Measurements from ENCODE around the gene FNDC3B. TPM values are rescaled to one million over a fixed set of nuclear protein-coding genes. Genes with fewer than 3 reads are reported as not detected.

FNDC3B gene
- total and polyA plus RNA-seq, 2 donors (not counting 3 experiments of a cell fraction or from before 2014, with no cell fraction given): 91.6 to 295 TPM

DNA sequence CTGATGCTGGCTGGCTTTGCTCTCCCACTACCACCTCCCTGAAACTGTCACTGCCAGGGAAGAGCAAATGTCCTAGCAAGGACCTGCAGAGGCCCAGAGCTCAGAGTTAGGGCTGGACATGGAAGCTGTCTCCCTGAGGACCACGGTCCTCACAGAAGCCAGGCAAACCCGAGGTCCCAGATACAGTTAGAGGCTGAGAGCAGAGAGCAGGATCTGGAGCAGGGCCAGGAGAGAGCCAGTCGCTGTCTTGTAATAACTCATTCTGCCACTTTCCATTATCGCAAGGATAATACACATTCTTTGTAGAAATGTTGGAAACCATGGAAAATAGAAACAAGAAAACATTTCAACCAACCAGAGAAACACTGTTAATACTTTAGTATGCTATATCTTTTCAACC lies 398.8 kb downstream of the FNDC3B start:
- intact Hi-C loops (cut with micrococcal nuclease): no loop called here
- Histone ChIP-seq H2AFZ (ENCODE audit: low read depth, low read length) (no peak overlapping the region), H3K9ac (replicated peaks; ENCODE audit: extremely low read depth, insufficient read depth, low read length) (no peak overlapping the region), H3K36me3 (ENCODE audit: control insufficient read depth in 2 of 2, extremely low read depth in 1 of 2, insufficient read depth in 2 of 2, low read length in 2 of 2) (no peaks in the 10 kb centered on the region), H3K9me3 (replicated peaks; ENCODE audit: control insufficient read depth, insufficient read depth, low read length) (no peaks in the 10 kb centered on the region), H3K9me1 (replicated peaks; ENCODE audit: control insufficient read depth, extremely low read depth, insufficient read depth, low read length) (no peaks in the 10 kb centered on the region), H3K4me1 (ENCODE audit: control insufficient read depth, extremely low read depth, insufficient read depth, low read length) (no peaks in the 10 kb centered on the region), H3K27ac (ENCODE audit: insufficient read depth, low read depth, low read length) (no peak overlapping the region), H3K79me2 (ENCODE audit: control insufficient read depth, insufficient read depth, low read length) (no peaks in the 10 kb centered on the region), H3K27me3 (ENCODE audit: control insufficient read depth in 2 of 2, insufficient read depth in 2 of 2, low read length in 2 of 2) (peaks cover 10 to 12% of the 10 kb centered on the region in 2 experiments), H4K20me1 (replicated peaks; ENCODE audit: control insufficient read depth, extremely low read depth, insufficient read depth, low read length) (no peaks in the 10 kb centered on the region), H3K4me3 (replicated peaks in 1 of 3; ENCODE audit: insufficient read depth in 1 of 3, low read depth in 1 of 3, low read length in 3 of 3) (no peak overlapping the region), H3K4me2 (ENCODE audit: insufficient read depth, low read length) (no peak overlapping the region)
- TF ChIP-seq POLR2A (IDR thresholded peaks at IDR 0.05; ENCODE audit: low read depth, low read length) (no peak), MAX (IDR thresholded peaks at IDR 0.05; ENCODE audit: insufficient read depth, insufficient read length) (no peak), GATA2 (IDR thresholded peaks at IDR 0.05; ENCODE audit: insufficient read depth, insufficient read length, low read depth, low read length) (no peak), POLR2AphosphoS5 (IDR thresholded peaks at IDR 0.05; ENCODE audit: insufficient read depth, low read depth, low read length) (no peak), FOS (IDR thresholded peaks at IDR 0.05; ENCODE audit: borderline replicate concordance, insufficient read depth, low read length) (no peak), JUN (IDR thresholded peaks at IDR 0.05; ENCODE audit: borderline replicate concordance, insufficient read depth, insufficient read length, low read depth) (no peak), EZH2 (IDR thresholded peaks at IDR 0.05; ENCODE audit: borderline replicate concordance, low read depth, low read length, severe bottlenecking) (no peak), MYC (IDR thresholded peaks at IDR 0.05; ENCODE audit: low read depth, low read length) (no peak)
- TF ChIP-seq, protein P1, sequence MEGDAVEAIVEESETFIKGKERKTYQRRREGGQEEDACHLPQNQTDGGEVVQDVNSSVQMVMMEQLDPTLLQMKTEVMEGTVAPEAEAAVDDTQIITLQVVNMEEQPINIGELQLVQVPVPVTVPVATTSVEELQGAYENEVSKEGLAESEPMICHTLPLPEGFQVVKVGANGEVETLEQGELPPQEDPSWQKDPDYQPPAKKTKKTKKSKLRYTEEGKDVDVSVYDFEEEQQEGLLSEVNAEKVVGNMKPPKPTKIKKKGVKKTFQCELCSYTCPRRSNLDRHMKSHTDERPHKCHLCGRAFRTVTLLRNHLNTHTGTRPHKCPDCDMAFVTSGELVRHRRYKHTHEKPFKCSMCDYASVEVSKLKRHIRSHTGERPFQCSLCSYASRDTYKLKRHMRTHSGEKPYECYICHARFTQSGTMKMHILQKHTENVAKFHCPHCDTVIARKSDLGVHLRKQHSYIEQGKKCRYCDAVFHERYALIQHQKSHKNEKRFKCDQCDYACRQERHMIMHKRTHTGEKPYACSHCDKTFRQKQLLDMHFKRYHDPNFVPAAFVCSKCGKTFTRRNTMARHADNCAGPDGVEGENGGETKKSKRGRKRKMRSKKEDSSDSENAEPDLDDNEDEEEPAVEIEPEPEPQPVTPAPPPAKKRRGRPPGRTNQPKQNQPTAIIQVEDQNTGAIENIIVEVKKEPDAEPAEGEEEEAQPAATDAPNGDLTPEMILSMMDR (IDR thresholded peaks at IDR 0.05; ENCODE audit: extremely low read depth in 1 of 2, insufficient read depth in 1 of 2, low read depth in 1 of 2, low read length in 2 of 2): no peak
- POLR2A ChIA-PET: no interaction called here
- FAIRE-seq (no peak), DNase-seq (ENCODE audit: low read depth, low spot score) (no peak)
- dilution Hi-C loops (cut with MboI; ENCODE audit: extremely low pct_ligation_motif_present, low sequenced_read_pairs): no loop called here
- CTCF ChIA-PET: interaction anchor here (1.1 kb wide), 1 partner anchor 9 kb away, joined by 4 read pairs; no protein-coding TSS in a partner anchor
- BruUV-seq (replicated peaks): no TSS peak
